H1 (cell line): Measurements from ENCODE around the gene C2. TPM values are rescaled to one million over a fixed set of nuclear protein-coding genes. Genes with fewer than 3 reads are reported as not detected.
A peak's percentile ranks its signal among the peaks of the same experiment; 100 is the strongest.

ENCODE experiments used
- BACH1 ChIP-seq: IDR thresholded peaks from 2 replicates; pipeline ENCODE4 v1.6.1; 2012; ENCODE audit warnings: low read length, improper control_type of control experiment
- CBX5 ChIP-seq: fragments of 300-800, 300-1000 bp; sonication (generic); IDR thresholded peaks from 2 replicates; pipeline ENCODE4 v1.7.1; 2016; ENCODE audit warnings: antibody characterized with exemption, low read length, low read depth
- CBX8 ChIP-seq: fragments of 300-800, 300-1000 bp; sonication (generic); IDR thresholded peaks from 2 replicates; pipeline ENCODE4 v1.7.1; 2016; ENCODE audit warnings: low read depth, low read length, borderline replicate concordance
- CHD1 ChIP-seq: IDR thresholded peaks from 2 replicates; pipeline ENCODE4 v1.6.1; 2012; ENCODE audit warnings: low read depth, low read length, improper control_type of control experiment
- E2F6 ChIP-seq: IDR thresholded peaks from 2 replicates; pipeline ENCODE4 v1.6.1; 2012; ENCODE audit warnings: inconsistent platforms
- FOSL1 ChIP-seq: IDR thresholded peaks from 2 replicates; pipeline ENCODE4 v1.6.1; 2011; ENCODE audit warnings: mild to moderate bottlenecking, low read depth, low read length, moderate library complexity; ENCODE audit not compliant: insufficient read depth
- JUN ChIP-seq: IDR thresholded peaks from 2 replicates; pipeline ENCODE4 v1.6.1; 2011; ENCODE audit warnings: low read depth, mild to moderate bottlenecking, improper control_type of control experiment, low read length
- JUND ChIP-seq: IDR thresholded peaks from 2 replicates; pipeline ENCODE4 v1.6.1; 2011; ENCODE audit warnings: mild to moderate bottlenecking, improper control_type of control experiment, low read length
- KDM1A ChIP-seq: fragments of 200-600, 300-600 bp; sonication (generic); IDR thresholded peaks from 2 replicates; pipeline ENCODE4 v1.7.1; 2016; ENCODE audit warnings: mild to moderate bottlenecking, low read length, borderline replicate concordance
- KDM4A ChIP-seq: IDR thresholded peaks from one replicate; pipeline ENCODE4 v1.7.1; 2012; ENCODE audit warnings: low read depth, mild to moderate bottlenecking, moderate library complexity, low read length, inconsistent platforms; ENCODE audit not compliant: severe bottlenecking
- MAFK ChIP-seq: IDR thresholded peaks from 2 replicates; pipeline ENCODE4 v1.6.1; 2012; ENCODE audit warnings: low read depth, mild to moderate bottlenecking, improper control_type of control experiment, low read length
- PHF8 ChIP-seq: fragments of 200-600 bp; sonication (generic); conservative IDR thresholded peaks from 2 replicates; pipeline ENCODE4 v1.7.1; 2012; ENCODE audit warnings: low read depth, mild to moderate bottlenecking, inconsistent platforms, low read length, moderate library complexity
- POLR2A ChIP-seq, 2 experiments: IDR thresholded peaks; 1 replicate in 1 of 2; 2 replicates in 1 of 2; pipeline ENCODE4 v1.6.1; 2011; ENCODE audit warnings: low read depth in 2 of 2, low read length in 2 of 2, mild to moderate bottlenecking in 2 of 2; ENCODE audit errors: control extremely low read depth in 1 of 2
- RXRA ChIP-seq: IDR thresholded peaks from 2 replicates; pipeline ENCODE4 v1.6.1; 2011; ENCODE audit warnings: low read depth, mild to moderate bottlenecking, low read length, moderate library complexity; ENCODE audit not compliant: insufficient read depth
- SAP30 ChIP-seq: fragments of 300-600 bp; sonication (generic); IDR thresholded peaks from 2 replicates; pipeline ENCODE4 v1.7.1; 2012; ENCODE audit warnings: low read length, moderate library complexity, mild to moderate bottlenecking, inconsistent platforms; ENCODE audit not compliant: insufficient read depth, insufficient replicate concordance
- SIN3A ChIP-seq, 2 experiments: IDR thresholded peaks in 1 of 2; conservative IDR thresholded peaks in 1 of 2; 2 replicates each; pipeline ENCODE4 v1.6.1; 2011 to 2012; ENCODE audit warnings: low read length in 2 of 2, improper control_type of control experiment in 1 of 2, low read depth in 1 of 2, mild to moderate bottlenecking in 1 of 2
- SIX5 ChIP-seq: IDR thresholded peaks from 2 replicates; pipeline ENCODE4 v1.6.1; 2011; ENCODE audit warnings: mild to moderate bottlenecking, low read depth, low read length
- SP4 ChIP-seq: IDR thresholded peaks from 2 replicates; pipeline ENCODE4 v1.6.1; 2012; ENCODE audit warnings: low read length, inconsistent platforms
- YY1 ChIP-seq: IDR thresholded peaks from 2 replicates; pipeline ENCODE4 v1.6.1; 2011; ENCODE audit warnings: low read depth, mild to moderate bottlenecking, low read length
- ZNF274 ChIP-seq: IDR thresholded peaks from 2 replicates; pipeline ENCODE4 v1.7.0; 2012; ENCODE audit warnings: low read length, borderline replicate concordance; ENCODE audit errors: extremely low read depth
- polyA plus RNA-seq, 7 experiments: library from polyadenylated mRNA; depleted of rRNA in 3 of 7; stranded (reverse) in 5 of 7; unstranded in 2 of 7; fragments of >200 nt in 5 of 7; fragments of 200-250 nt in 2 of 7; gene quantifications; 1 replicate in 5 of 7; 2 replicates in 1 of 7; 4 replicates in 1 of 7; pipeline versions ENCODE4 v1.2.1 to v1.2.3, GENCODE V29; 2011 to 2013; ENCODE audit warnings: missing spikeins in 2 of 7, mixed read lengths in 2 of 7
- total RNA-seq: library from RNA; stranded (reverse); fragmentation: NEBNext Ultra II Directional; extraction: Animal tissue kit (Norgen Biotek cat#: 25700); gene quantifications from 2 replicates; pipeline ENCODE4 v1.2.1, GENCODE V29; 2021
- TF ChIP-seq, protein P1 (sequence below): IDR thresholded peaks from 2 replicates; pipeline ENCODE4 v1.6.1; 2012; ENCODE audit warnings: inconsistent platforms
- TF ChIP-seq, protein P2 (sequence below): IDR thresholded peaks from 2 replicates; pipeline ENCODE4 v1.6.1; 2011; ENCODE audit warnings: low read depth, mild to moderate bottlenecking, low read length; ENCODE audit not compliant: insufficient read depth

C2 gene
- total and polyA plus RNA-seq, 2 of the 8 experiments (the other 6 are each of a cell fraction or from before 2014, with no cell fraction given) = 0.26 to 0.38 TPM

DNA sequence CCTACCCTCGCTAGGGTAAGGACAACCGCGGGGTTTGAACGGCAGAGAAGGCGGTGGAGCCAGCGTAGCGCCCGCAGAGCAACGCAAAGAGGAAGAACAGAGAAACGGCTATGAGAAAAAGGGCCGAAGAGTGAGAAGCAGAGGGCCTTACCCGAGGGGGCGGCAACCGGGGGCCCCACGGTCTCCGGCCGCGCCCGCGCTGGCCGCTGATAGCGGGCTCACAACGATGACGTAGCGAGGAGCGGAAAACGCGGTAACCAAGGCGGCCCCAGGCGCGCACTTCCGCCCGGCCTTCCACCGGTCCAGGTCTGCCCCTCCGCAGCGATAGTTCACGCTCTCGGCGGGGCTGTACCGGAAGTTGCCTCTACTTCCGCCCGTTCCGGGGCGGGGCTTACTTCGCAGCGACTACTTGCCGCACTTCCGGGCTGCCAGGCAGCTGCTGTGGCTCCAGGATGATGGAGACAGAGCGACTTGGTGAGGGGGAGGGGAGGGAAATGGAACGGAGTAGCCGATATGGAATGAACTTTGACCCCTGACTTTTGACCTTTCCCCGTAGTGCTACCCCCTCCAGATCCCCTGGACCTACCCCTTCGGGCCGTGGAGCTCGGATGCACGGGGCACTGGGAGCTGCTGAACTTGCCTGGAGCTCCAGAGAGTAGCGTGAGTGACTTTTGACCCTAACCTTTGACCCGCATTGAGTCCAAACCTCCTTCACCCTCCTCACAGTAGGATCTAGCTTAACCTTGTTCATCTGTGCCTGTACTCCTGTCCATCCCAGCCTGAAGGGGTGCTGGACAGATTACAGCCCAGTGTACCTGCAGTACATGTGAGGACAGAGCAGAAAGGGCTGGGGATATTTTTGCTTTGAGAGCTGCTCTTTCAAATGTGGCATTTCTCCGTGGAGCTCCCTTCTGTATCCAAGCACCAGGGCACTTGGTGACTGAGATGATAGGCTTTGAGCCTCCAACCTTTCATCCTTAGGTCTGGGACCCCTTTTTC is 31.5 kb downstream of the C2 start, which contains the start of the genes NELFE and SKIC2 (continued):
- TF ChIP-seq ZNF274 (no peak), SIX5 (peak; percentile 37; the same call in 1 of the 2 replicates), RXRA (0 out of 2 replicates have a peak, but pooled peaks have one; percentile 50), CBX5 (no peak), MAFK (no peak), POLR2A (IDR thresholded peaks at IDR 0.05; ENCODE audit: control extremely low read depth in 1 of 2, low read depth in 2 of 2, low read length in 2 of 2) (peak in 1 of 2 experiments; percentile 75; a peak in 2 of 3 replicates), KDM4A (peak; percentile 96), CHD1 (no peak), JUN (no peak), PHF8 (peak; percentile 87), KDM1A (no peak), SIN3A (conservative IDR thresholded peaks at IDR 0.05 in 1 of 2, IDR thresholded peaks at IDR 0.05 in 1 of 2; ENCODE audit: low read depth in 1 of 2, low read length in 2 of 2) (peak; percentile 84 to 96), SP4 (no peak), CBX8 (no peak), SAP30 (no peak), E2F6 (peak; percentile 40; the same call in 1 of the 2 replicates), JUND (0 out of 2 replicates have a peak, but pooled peaks have one; percentile 3), FOSL1 (no peak), YY1 (0 out of 2 replicates have a peak, but pooled peaks have one; percentile 73), BACH1 (no peak)
- TF ChIP-seq, protein P1, sequence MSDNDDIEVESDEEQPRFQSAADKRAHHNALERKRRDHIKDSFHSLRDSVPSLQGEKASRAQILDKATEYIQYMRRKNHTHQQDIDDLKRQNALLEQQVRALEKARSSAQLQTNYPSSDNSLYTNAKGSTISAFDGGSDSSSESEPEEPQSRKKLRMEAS = peak; percentile 60
- TF ChIP-seq, protein P2, sequence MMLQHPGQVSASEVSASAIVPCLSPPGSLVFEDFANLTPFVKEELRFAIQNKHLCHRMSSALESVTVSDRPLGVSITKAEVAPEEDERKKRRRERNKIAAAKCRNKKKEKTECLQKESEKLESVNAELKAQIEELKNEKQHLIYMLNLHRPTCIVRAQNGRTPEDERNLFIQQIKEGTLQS = peak; percentile 78
